ENCODE results near the gene IFNLR1. TPM values are rescaled to one million over a fixed set of nuclear protein-coding genes. Genes with fewer than 3 reads are reported as not detected.
A peak's percentile ranks its signal among the peaks of the same experiment; 100 is the strongest.

IFNLR1 gene
- total RNA-seq, 1 donor from 2014 or later: 39.2 TPM

- TF ChIP-seq, protein P1, sequence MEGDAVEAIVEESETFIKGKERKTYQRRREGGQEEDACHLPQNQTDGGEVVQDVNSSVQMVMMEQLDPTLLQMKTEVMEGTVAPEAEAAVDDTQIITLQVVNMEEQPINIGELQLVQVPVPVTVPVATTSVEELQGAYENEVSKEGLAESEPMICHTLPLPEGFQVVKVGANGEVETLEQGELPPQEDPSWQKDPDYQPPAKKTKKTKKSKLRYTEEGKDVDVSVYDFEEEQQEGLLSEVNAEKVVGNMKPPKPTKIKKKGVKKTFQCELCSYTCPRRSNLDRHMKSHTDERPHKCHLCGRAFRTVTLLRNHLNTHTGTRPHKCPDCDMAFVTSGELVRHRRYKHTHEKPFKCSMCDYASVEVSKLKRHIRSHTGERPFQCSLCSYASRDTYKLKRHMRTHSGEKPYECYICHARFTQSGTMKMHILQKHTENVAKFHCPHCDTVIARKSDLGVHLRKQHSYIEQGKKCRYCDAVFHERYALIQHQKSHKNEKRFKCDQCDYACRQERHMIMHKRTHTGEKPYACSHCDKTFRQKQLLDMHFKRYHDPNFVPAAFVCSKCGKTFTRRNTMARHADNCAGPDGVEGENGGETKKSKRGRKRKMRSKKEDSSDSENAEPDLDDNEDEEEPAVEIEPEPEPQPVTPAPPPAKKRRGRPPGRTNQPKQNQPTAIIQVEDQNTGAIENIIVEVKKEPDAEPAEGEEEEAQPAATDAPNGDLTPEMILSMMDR (IDR thresholded peaks at IDR 0.05): no peak
- Mint-ChIP-seq H3K4me3 (no peak overlapping the region), H3K27ac (peak overlapping the region; percentile 41), H3K9me3 (no peaks in the 10 kb centered on the region), H3K4me1 (peaks cover 22% of the 10 kb centered on the region), H3K27me3 (no peaks in the 10 kb centered on the region), H3K36me3 (ENCODE audit: low read depth) (no peaks in the 10 kb centered on the region)
- ChIA-PET CTCF (interaction anchor here (1.2 to 1.5 kb wide), 2 partner anchors 26 to 162 kb away, joined by 3 read pairs; no protein-coding TSS in a partner anchor), POLR2A (interaction anchor here (0.5 to 1.1 kb wide), 2 partner anchors 25 to 156 kb away, joined by 3 to 4 read pairs; no protein-coding TSS in a partner anchor)
- DNase-seq (no peak), ATAC-seq (ENCODE audit: low read depth) (peak; percentile 49)
- intact Hi-C loops (cut with micrococcal nuclease): no loop called here
Observed at GRCh38 chr1:24228311-24228710, 41.2 kb upstream of the IFNLR1 start.

- DNase-seq (no peak), ATAC-seq (ENCODE audit: low read depth) (no peak)
- Mint-ChIP-seq H3K36me3 (ENCODE audit: low read depth) (no peaks in the 10 kb centered on the region), H3K4me1 (peaks cover 21% of the 10 kb centered on the region), H3K4me3 (peak overlapping the region; percentile 3), H3K27ac (no peak overlapping the region), H3K9me3 (no peaks in the 10 kb centered on the region), H3K27me3 (no peaks in the 10 kb centered on the region)
- ChIA-PET CTCF (interaction anchor here (0.9 to 1.4 kb wide), 2 partner anchors 28 to 96 kb away, joined by 3 to 4 read pairs; no protein-coding TSS in a partner anchor), POLR2A (no interaction called here)
- intact Hi-C loops (cut with micrococcal nuclease): no loop called here
- TF ChIP-seq, protein P1 (IDR thresholded peaks at IDR 0.05): no peak
Observed at GRCh38 chr1:24226749-24227148, 39.7 kb upstream of the IFNLR1 start.

- Mint-ChIP-seq H3K27ac (no peak overlapping the region), H3K36me3 (ENCODE audit: low read depth) (no peaks in the 10 kb centered on the region), H3K4me3 (no peak overlapping the region), H3K9me3 (no peaks in the 10 kb centered on the region), H3K27me3 (peaks cover 3% of the 10 kb centered on the region), H3K4me1 (peaks cover 21% of the 10 kb centered on the region)
- ChIA-PET POLR2A (no interaction called here), CTCF (no interaction called here)
- DNase-seq (no peak), ATAC-seq (ENCODE audit: low read depth) (no peak)
- TF ChIP-seq, protein P1 (IDR thresholded peaks at IDR 0.05): no peak
- intact Hi-C loops (cut with micrococcal nuclease): no loop called here
Observed at GRCh38 chr1:24224761-24225160, 37.7 kb upstream of the IFNLR1 start.

GRCh38 chr1:24224086-24224485 is 37.0 kb upstream of the IFNLR1 start:
- ATAC-seq (ENCODE audit: low read depth) (no peak), DNase-seq (no peak)
- peaks cover 21% of the 10 kb centered on the region for H3K4me1 Mint-ChIP-seq
- ChIA-PET POLR2A (no interaction called here), CTCF (no interaction called here)
- H3K27me3 Mint-ChIP-seq: peaks cover 6% of the 10 kb centered on the region
- no peaks in the 10 kb centered on the region for H3K36me3 Mint-ChIP-seq (ENCODE audit: low read depth)
- no peak overlapping the region for H3K4me3 Mint-ChIP-seq
- no peaks in the 10 kb centered on the region for H3K9me3 Mint-ChIP-seq
- intact Hi-C loops (cut with micrococcal nuclease): no loop called here
- no peak overlapping the region for H3K27ac Mint-ChIP-seq
- TF ChIP-seq, protein P1 (IDR thresholded peaks at IDR 0.05): no peak

DNA sequence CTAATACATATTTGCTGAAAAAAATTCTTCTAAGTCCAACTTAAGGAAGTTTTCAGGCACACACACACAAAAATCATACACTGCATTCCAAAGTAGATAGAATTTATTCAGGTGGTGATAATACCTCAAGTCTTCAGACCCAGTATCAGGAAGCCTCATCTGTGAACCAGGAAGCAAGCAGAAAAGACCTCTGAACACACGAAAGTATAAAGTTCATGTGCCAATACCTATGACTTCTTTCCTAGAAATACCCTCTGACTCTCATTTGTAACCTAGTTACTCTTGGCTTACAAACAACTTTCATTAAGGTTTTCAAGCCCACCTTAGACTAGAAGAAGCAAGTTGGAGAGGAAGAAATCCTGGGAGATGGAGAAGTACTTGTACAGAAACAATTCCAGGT is 35.7 kb upstream of the IFNLR1 start:
- Mint-ChIP-seq H3K4me3 (no peak overlapping the region), H3K36me3 (ENCODE audit: low read depth) (no peaks in the 10 kb centered on the region), H3K27me3 (peaks cover 12% of the 10 kb centered on the region), H3K4me1 (peaks cover 10% of the 10 kb centered on the region), H3K27ac (no peak overlapping the region), H3K9me3 (no peaks in the 10 kb centered on the region)
- TF ChIP-seq, protein P1 (IDR thresholded peaks at IDR 0.05): no peak
- DNase-seq (no peak), ATAC-seq (ENCODE audit: low read depth) (no peak)
- ChIA-PET CTCF (no interaction called here), POLR2A (interaction anchor here (0.6 kb wide), 1 partner anchor 24 kb away, joined by 3 read pairs; no protein-coding TSS in a partner anchor)
- intact Hi-C loops (cut with micrococcal nuclease): no loop called here

Measured in activated B cell treated with CpG ODN at 0.5 μM for 24 hours (primary cell).